IMR-90 (cell line): ENCODE data around the gene PHACTR3. TPM values are rescaled to one million over a fixed set of nuclear protein-coding genes. Genes with fewer than 3 reads are reported as not detected.

Source experiments
- ATAC-seq: fragments of 200-7000 bp; cut with Tn5 transposase; 2 replicates; pipeline ENCODE4 v1.9.1; 2020; ENCODE audit warnings: low read depth, mild to moderate bottlenecking, moderate library complexity
- BruUV-seq: library from RNA; stranded (reverse); fragments of 400-500 nt; replicated peaks from 2 replicates; lab custom pipeline; 2021; lab: Mats Ljungman, UMichigan
- CTCF ChIA-PET: fragments of 300-600 bp; formaldehyde crosslinking; extraction: SDS; loops from one replicate; lab custom pipeline; 2021; ENCODE audit warnings: antibody characterized with exemption; lab: Yijun Ruan, JAX
- POLR2A ChIA-PET: fragments of 300-600 bp; sonication (Branson Sonifier 250); formaldehyde crosslinking; loops from one replicate; lab custom pipeline; 2022; ENCODE audit warnings: antibody characterized with exemption; ENCODE audit not compliant: unreplicated experiment; lab: Charles Lee
- DNase-seq: peaks from one replicate; pipeline ENCODE4 v3.0.0; 2013
- H2AFZ ChIP-seq: replicated peaks from 2 replicates; pipeline ENCODE3; 2013; ENCODE audit warnings: low read length, mild to moderate bottlenecking; ENCODE audit not compliant: poor library complexity
- H2AK5ac ChIP-seq: 2 replicates; pipeline ENCODE4 v1.6.1; 2013; ENCODE audit warnings: low read depth, low read length, inconsistent platforms
- H2AK9ac ChIP-seq: replicated peaks from 2 replicates; pipeline ENCODE3; 2013; ENCODE audit warnings: mild to moderate bottlenecking, low read depth, low read length, moderate library complexity; ENCODE audit not compliant: poor library complexity
- H2BK120ac ChIP-seq: 2 replicates; pipeline ENCODE4 v1.6.1; 2013; ENCODE audit warnings: low read depth, low read length, inconsistent platforms
- H2BK15ac ChIP-seq: 3 replicates; pipeline ENCODE4 v1.6.1; 2013; ENCODE audit warnings: low read depth, low read length, inconsistent platforms
- H2BK20ac ChIP-seq: 2 replicates; pipeline ENCODE4 v1.6.1; 2013; ENCODE audit warnings: low read depth, mild to moderate bottlenecking, inconsistent platforms, low read length, moderate library complexity
- H2BK5ac ChIP-seq: 2 replicates; pipeline ENCODE4 v1.6.1; 2013; ENCODE audit warnings: mild to moderate bottlenecking, low read depth, low read length, inconsistent platforms; ENCODE audit not compliant: poor library complexity, severe bottlenecking
- H3K14ac ChIP-seq: replicated peaks from 2 replicates; pipeline ENCODE4 v1.6.1; 2013; ENCODE audit warnings: low read depth, low read length, inconsistent platforms
- H3K18ac ChIP-seq: 2 replicates; pipeline ENCODE4 v1.6.1; 2013; ENCODE audit warnings: low read depth, low read length, control low read depth
- H3K23ac ChIP-seq: 2 replicates; pipeline ENCODE4 v1.6.1; 2013; ENCODE audit warnings: low read depth, low read length, inconsistent platforms
- H3K27ac ChIP-seq: 2 replicates; pipeline ENCODE4 v1.5.1; 2013; ENCODE audit warnings: mild to moderate bottlenecking, control low read depth, low read length; ENCODE audit not compliant: insufficient read depth
- H3K27me3 ChIP-seq: 2 replicates; pipeline ENCODE4 v1.6.1; 2013; ENCODE audit warnings: low read length; ENCODE audit not compliant: control insufficient read depth, insufficient read depth
- H3K36me3 ChIP-seq: 2 replicates; pipeline ENCODE4 v1.6.1; 2013; ENCODE audit warnings: low read length, mixed read lengths; ENCODE audit not compliant: control insufficient read depth, insufficient read depth
- H3K4ac ChIP-seq: 2 replicates; pipeline ENCODE4 v1.6.1; 2013; ENCODE audit warnings: low read depth, low read length, inconsistent platforms
- H3K4me1 ChIP-seq: 2 replicates; pipeline ENCODE4 v1.6.1; 2013; ENCODE audit warnings: low read length, mixed read lengths; ENCODE audit not compliant: control insufficient read depth, insufficient read depth
- H3K4me2 ChIP-seq: 2 replicates; pipeline ENCODE4 v1.6.1; 2013; ENCODE audit warnings: low read depth, mild to moderate bottlenecking, control low read depth, low read length, moderate library complexity
- H3K4me3 ChIP-seq: 2 replicates; pipeline ENCODE4 v1.5.1; 2013; ENCODE audit warnings: low read depth, mild to moderate bottlenecking, control low read depth, low read length, moderate library complexity; ENCODE audit not compliant: insufficient read depth
- H3K56ac ChIP-seq: 2 replicates; pipeline ENCODE4 v1.6.1; 2013; ENCODE audit warnings: low read length, inconsistent platforms; ENCODE audit not compliant: insufficient read depth; ENCODE audit errors: extremely low read depth
- H3K79me1 ChIP-seq, 2 experiments: 2 replicates each; pipeline ENCODE4 v1.6.1; 2013; ENCODE audit warnings: low read length in 2 of 2, inconsistent platforms in 1 of 2, low read depth in 1 of 2
- H3K9ac ChIP-seq: 2 replicates; pipeline ENCODE4 v1.6.1; 2013; ENCODE audit warnings: low read depth, low read length, control low read depth
- H3K9me1 ChIP-seq: 2 replicates; pipeline ENCODE4 v1.6.1; 2013; ENCODE audit warnings: low read length, inconsistent platforms; ENCODE audit not compliant: insufficient read depth
- H3K9me3 ChIP-seq: 2 replicates; pipeline ENCODE4 v1.6.1; 2013; ENCODE audit warnings: low read length; ENCODE audit not compliant: control insufficient read depth, insufficient read depth
- H4K20me1 ChIP-seq: 2 replicates; pipeline ENCODE4 v1.6.1; 2013; ENCODE audit warnings: low read length, inconsistent platforms; ENCODE audit not compliant: insufficient read depth
- H4K5ac ChIP-seq: 2 replicates; pipeline ENCODE4 v1.6.1; 2013; ENCODE audit warnings: mild to moderate bottlenecking, low read depth, low read length, control low read depth
- H4K8ac ChIP-seq, 2 experiments: 2 replicates each; pipeline ENCODE4 v1.6.1; 2013; ENCODE audit warnings: low read depth in 2 of 2, low read length in 2 of 2, control low read depth in 1 of 2, inconsistent platforms in 1 of 2
- H4K91ac ChIP-seq: 2 replicates; pipeline ENCODE4 v1.6.1; 2013; ENCODE audit warnings: low read depth, low read length, inconsistent platforms; ENCODE audit not compliant: insufficient read depth
- BHLHE40 ChIP-seq: fragments of 150-350 bp; IDR thresholded peaks from 2 replicates; pipeline ENCODE4 v1.6.1; 2016; ENCODE audit warnings: mild to moderate bottlenecking, low read depth, low read length
- CEBPB ChIP-seq: IDR thresholded peaks from 2 replicates; pipeline ENCODE4 v1.6.1; 2012; ENCODE audit warnings: low read depth, low read length, improper control_type of control experiment
- CHD1 ChIP-seq: IDR thresholded peaks from 2 replicates; pipeline ENCODE4 v1.6.1; 2012; ENCODE audit warnings: low read depth, low read length, improper control_type of control experiment
- CTCF ChIP-seq: conservative IDR thresholded peaks from 2 replicates; pipeline ENCODE4 v1.5.1; 2012; ENCODE audit warnings: mild to moderate bottlenecking, low read depth, low read length, improper control_type of control experiment
- ELK1 ChIP-seq: fragments of 150-350 bp; IDR thresholded peaks from 2 replicates; pipeline ENCODE4 v1.6.1; 2016; ENCODE audit warnings: low read depth, mild to moderate bottlenecking, low read length, moderate library complexity, borderline replicate concordance
- FOS ChIP-seq: fragments of 150-350 bp; IDR thresholded peaks from 2 replicates; pipeline ENCODE4 v1.6.1; 2016; ENCODE audit warnings: low read depth, low read length
- MAFK ChIP-seq: IDR thresholded peaks from 2 replicates; pipeline ENCODE4 v1.6.1; 2012; ENCODE audit warnings: low read depth, low read length, improper control_type of control experiment
- MAZ ChIP-seq: IDR thresholded peaks from 2 replicates; pipeline ENCODE4 v1.6.1; 2012; ENCODE audit warnings: low read depth, mild to moderate bottlenecking, low read length, improper control_type of control experiment, moderate library complexity, borderline replicate concordance
- MXI1 ChIP-seq: IDR thresholded peaks from 2 replicates; pipeline ENCODE4 v1.6.1; 2012; ENCODE audit warnings: low read depth, mild to moderate bottlenecking, low read length, moderate library complexity, borderline replicate concordance
- NFE2L2 ChIP-seq: fragments of 150-350 bp; IDR thresholded peaks from 2 replicates; pipeline ENCODE4 v1.6.1; 2016; ENCODE audit warnings: low read depth, mild to moderate bottlenecking, low read length
- POLR2A ChIP-seq: IDR thresholded peaks from 2 replicates; pipeline ENCODE4 v1.6.1; 2012; ENCODE audit warnings: mild to moderate bottlenecking, low read depth, low read length
- RAD21 ChIP-seq: IDR thresholded peaks from 2 replicates; pipeline ENCODE4 v1.6.1; 2012; ENCODE audit warnings: low read length, improper control_type of control experiment
- RCOR1 ChIP-seq: IDR thresholded peaks from 2 replicates; pipeline ENCODE4 v1.6.1; 2012; ENCODE audit warnings: mild to moderate bottlenecking, low read length, improper control_type of control experiment; ENCODE audit not compliant: insufficient replicate concordance
- RFX5 ChIP-seq: IDR thresholded peaks from 2 replicates; pipeline ENCODE4 v1.8.0; 2012; ENCODE audit warnings: low read depth, mild to moderate bottlenecking, low read length, moderate library complexity
- SMC3 ChIP-seq: fragments of 150-350 bp; IDR thresholded peaks from 2 replicates; pipeline ENCODE4 v1.6.1; 2016; ENCODE audit warnings: low read depth, mild to moderate bottlenecking, antibody characterized with exemption, low read length, moderate library complexity
- USF2 ChIP-seq: fragments of 150-350 bp; IDR thresholded peaks from 2 replicates; pipeline ENCODE4 v1.6.1; 2017; ENCODE audit warnings: mild to moderate bottlenecking, antibody characterized with exemption, low read length, low read depth
- WGBS, 2 experiments: methylation state at CpG; one replicate each; pipeline versions ENCODE4 v1.1.5 to v1.1.7; 2013; ENCODE audit warnings: missing lambda C conversion rate in 2 of 2; ENCODE audit not compliant: insufficient read length in 1 of 2; ENCODE audit errors: extremely low coverage in 2 of 2; 5-methylcytosine and 5-hydroxymethylcytosine counted together
- dilution Hi-C: fragments of 300-500 bp; cut with HindIII; formaldehyde crosslinking; loops from one replicate; pipeline ENCODE4 v1.14.3; 2018; ENCODE audit warnings: low sequenced_read_pairs; ENCODE audit not compliant: unreplicated experiment
- in situ Hi-C: fragments of 300-500 bp; cut with MboI; formaldehyde crosslinking; loops from 3 replicates; pipeline ENCODE4 v1.14.3; 2019; ENCODE audit warnings: low sequenced_read_pairs, inconsistent platforms, mixed read lengths
- intact Hi-C: fragments of 100-400 bp; cut with micrococcal nuclease; formaldehyde crosslinking; loops from 2 replicates; pipeline ENCODE4 v1.10.0; 2022
- polyA plus RNA-seq, 3 experiments: library from polyadenylated mRNA; depleted of rRNA; stranded (reverse); fragments of >200 nt; gene quantifications; 2 replicates each; pipeline ENCODE4 v1.2.3, GENCODE V29; 2012; ENCODE audit warnings: low replicate concordance in 1 of 3
- total RNA-seq: library from RNA; depleted of rRNA; stranded (reverse); fragments of >200 nt; gene quantifications from 2 replicates; pipeline ENCODE4 v1.2.3, GENCODE V29; 2012

PHACTR3 gene
- total and polyA plus RNA-seq, 2 of the 4 experiments (the other 2 are of a cell fraction), result not detected

- no peak overlapping the region for H3K27ac ChIP-seq
- no peak overlapping the region for H2BK20ac ChIP-seq
- ATAC-seq (no peak), DNase-seq (no peak)
- H3K4me2 ChIP-seq, result no peak overlapping the region
- no peak overlapping the region for H3K4me3 ChIP-seq
- H3K56ac ChIP-seq, result no peak overlapping the region
- H4K8ac ChIP-seq, result no peak overlapping the region
- no peak for TF ChIP-seq RAD21
- no peak for TF ChIP-seq CHD1
- no peak for TF ChIP-seq NFE2L2
- TF ChIP-seq SMC3, result no peak
- TF ChIP-seq USF2, result no peak
- TF ChIP-seq CEBPB, result no peak
- TF ChIP-seq ELK1, result no peak
- no peak for TF ChIP-seq MXI1
- TF ChIP-seq BHLHE40, result no peak
- TF ChIP-seq MAFK, result no peak
- TF ChIP-seq RCOR1, result no peak
- no peak for TF ChIP-seq FOS
- no peak for TF ChIP-seq RFX5
- no peak for TF ChIP-seq CTCF
- TF ChIP-seq POLR2A, result no peak
- TF ChIP-seq MAZ, result no peak
- H2AK9ac ChIP-seq, result no peak overlapping the region
- H2BK120ac ChIP-seq, result no peak overlapping the region
- H3K18ac ChIP-seq, result no peak overlapping the region
- H3K36me3 ChIP-seq, result no peaks in the 10 kb centered on the region
- BruUV-seq, result no TSS peak
- in situ Hi-C loops (no loop called here), intact Hi-C loops (no loop called here), dilution Hi-C loops (no loop called here)
- no peaks in the 10 kb centered on the region for H3K9me1 ChIP-seq
- no peak overlapping the region for H3K9ac ChIP-seq
- ChIA-PET CTCF (no interaction called here), POLR2A (no interaction called here)
- no CpG with 5 or more reads among the region's 1 CpG for WGBS, 2 experiments
- no peak overlapping the region for H2BK15ac ChIP-seq
- H2BK5ac ChIP-seq, result no peak overlapping the region
- H4K91ac ChIP-seq, result no peak overlapping the region
- no peak overlapping the region for H4K5ac ChIP-seq
- H2AFZ ChIP-seq, result no peak overlapping the region
- no peak overlapping the region for H3K14ac ChIP-seq
- no peak overlapping the region for H2AK5ac ChIP-seq
- no peaks in the 10 kb centered on the region for H4K20me1 ChIP-seq
- H3K9me3 ChIP-seq, result peaks cover 13% of the 10 kb centered on the region; the same call in 1 of the 2 replicates
- no peak overlapping the region for H3K4ac ChIP-seq
- no peaks in the 10 kb centered on the region for H3K79me1 ChIP-seq
- H3K4me1 ChIP-seq, result no peaks in the 10 kb centered on the region
- no peak overlapping the region for H3K23ac ChIP-seq
- no peaks in the 10 kb centered on the region for H3K27me3 ChIP-seq
These were observed 131.6 kb downstream of the PHACTR3 start for GRCh38 chr20:59735917-59736316.
